Measurements from ENCODE around the gene SCYGR1.

SCYGR1 gene

DNA sequence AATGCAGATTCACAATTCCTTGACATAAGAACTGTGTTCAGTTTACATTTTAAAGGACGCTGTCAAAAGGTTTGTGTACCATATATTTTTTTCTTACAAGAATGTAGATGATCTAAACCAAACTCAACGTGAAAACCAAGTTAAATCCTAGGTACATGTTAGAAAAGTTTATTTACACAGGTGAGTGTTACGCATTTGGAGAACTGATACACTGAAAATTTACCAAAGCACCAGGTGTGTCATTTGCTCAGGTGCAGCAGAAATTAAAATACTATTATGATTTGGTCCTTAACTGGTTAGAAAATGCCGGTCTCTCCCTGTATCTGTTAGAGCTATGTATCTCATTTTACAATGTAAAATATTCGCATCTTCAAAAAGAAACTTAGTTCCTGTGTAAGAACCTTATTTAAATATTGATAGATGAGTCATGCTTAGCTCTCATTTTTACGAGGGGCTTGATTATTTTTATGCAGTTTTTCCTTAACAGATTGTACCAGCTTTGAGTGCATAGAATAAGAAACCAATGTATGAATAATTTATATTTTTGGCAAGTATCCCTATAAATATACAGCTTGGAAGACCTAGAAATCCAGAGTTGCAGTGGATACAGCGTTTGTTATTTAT, 37.6 kb downstream of the SCYGR1 start:
- no peaks in the 10 kb centered on the region for H3F3A ChIP-seq (ENCODE audit: control insufficient read depth, insufficient read depth)
- H3K4me2 ChIP-seq (ENCODE audit: low read length) = no peak overlapping the region
- no peaks in the 10 kb centered on the region for H3K4me1 ChIP-seq (ENCODE audit: control insufficient read depth, low read length)
- peaks cover 26% of the 10 kb centered on the region for H3K36me3 ChIP-seq (ENCODE audit: control insufficient read depth, low read length)
- no peaks in the 10 kb centered on the region for H3K27me3 ChIP-seq (ENCODE audit: control insufficient read depth, low read length)
- no peak for TF ChIP-seq EZH2phosphoT487 (IDR thresholded peaks at IDR 0.05; ENCODE audit: borderline replicate concordance, low read length)
- TF ChIP-seq, protein P1, sequence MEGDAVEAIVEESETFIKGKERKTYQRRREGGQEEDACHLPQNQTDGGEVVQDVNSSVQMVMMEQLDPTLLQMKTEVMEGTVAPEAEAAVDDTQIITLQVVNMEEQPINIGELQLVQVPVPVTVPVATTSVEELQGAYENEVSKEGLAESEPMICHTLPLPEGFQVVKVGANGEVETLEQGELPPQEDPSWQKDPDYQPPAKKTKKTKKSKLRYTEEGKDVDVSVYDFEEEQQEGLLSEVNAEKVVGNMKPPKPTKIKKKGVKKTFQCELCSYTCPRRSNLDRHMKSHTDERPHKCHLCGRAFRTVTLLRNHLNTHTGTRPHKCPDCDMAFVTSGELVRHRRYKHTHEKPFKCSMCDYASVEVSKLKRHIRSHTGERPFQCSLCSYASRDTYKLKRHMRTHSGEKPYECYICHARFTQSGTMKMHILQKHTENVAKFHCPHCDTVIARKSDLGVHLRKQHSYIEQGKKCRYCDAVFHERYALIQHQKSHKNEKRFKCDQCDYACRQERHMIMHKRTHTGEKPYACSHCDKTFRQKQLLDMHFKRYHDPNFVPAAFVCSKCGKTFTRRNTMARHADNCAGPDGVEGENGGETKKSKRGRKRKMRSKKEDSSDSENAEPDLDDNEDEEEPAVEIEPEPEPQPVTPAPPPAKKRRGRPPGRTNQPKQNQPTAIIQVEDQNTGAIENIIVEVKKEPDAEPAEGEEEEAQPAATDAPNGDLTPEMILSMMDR (IDR thresholded peaks at IDR 0.05; ENCODE audit: low read depth, low read length, poor library complexity, severe bottlenecking) = no peak
- no peaks in the 10 kb centered on the region for H4K20me1 ChIP-seq (ENCODE audit: control insufficient read depth, insufficient read depth, low read depth, low read length)
- no peak overlapping the region for H3K27ac ChIP-seq (ENCODE audit: low read depth, low read length)
- no peaks in the 10 kb centered on the region for H3K79me2 ChIP-seq (ENCODE audit: control insufficient read depth, low read length)
- H3K9me2 ChIP-seq (replicated peaks; ENCODE audit: control insufficient read depth, low read length) = no peaks in the 10 kb centered on the region
- no peak overlapping the region for H3K4me3 ChIP-seq (ENCODE audit: low read length)
- H3K9me3 ChIP-seq (ENCODE audit: control insufficient read depth, insufficient read depth, low read length) = no peaks in the 10 kb centered on the region

DNA sequence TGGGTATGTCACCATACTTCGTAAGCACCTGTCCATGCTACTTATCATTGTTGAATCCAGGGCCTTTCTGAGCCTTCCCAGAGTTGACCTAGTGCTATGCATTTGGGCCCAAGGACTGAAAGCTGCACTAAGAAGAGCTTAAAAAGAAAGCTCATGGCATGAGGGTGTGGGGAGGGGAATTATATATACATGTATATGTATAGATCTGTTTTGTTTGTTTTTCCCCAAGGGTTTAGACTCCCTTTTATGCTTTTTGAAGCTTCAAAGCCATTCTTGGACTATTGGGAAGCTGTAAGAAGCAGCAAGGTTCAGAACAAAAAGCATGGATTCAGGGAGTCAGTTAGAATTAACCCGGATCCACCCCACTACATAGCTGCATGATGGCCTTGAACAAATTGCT, 39.4 kb downstream of the SCYGR1 start:
- Histone ChIP-seq H3K36me3 (ENCODE audit: control insufficient read depth, low read length) (peaks cover 32% of the 10 kb centered on the region), H3K27me3 (ENCODE audit: control insufficient read depth, low read length) (no peaks in the 10 kb centered on the region), H3K4me1 (ENCODE audit: control insufficient read depth, low read length) (no peaks in the 10 kb centered on the region), H3K4me3 (ENCODE audit: low read length) (no peak overlapping the region), H3K9me2 (replicated peaks; ENCODE audit: control insufficient read depth, low read length) (no peaks in the 10 kb centered on the region), H3F3A (ENCODE audit: control insufficient read depth, insufficient read depth) (no peaks in the 10 kb centered on the region), H3K79me2 (ENCODE audit: control insufficient read depth, low read length) (no peaks in the 10 kb centered on the region), H3K9me3 (ENCODE audit: control insufficient read depth, insufficient read depth, low read length) (no peaks in the 10 kb centered on the region), H4K20me1 (ENCODE audit: control insufficient read depth, insufficient read depth, low read depth, low read length) (no peaks in the 10 kb centered on the region), H3K27ac (ENCODE audit: low read depth, low read length) (no peak overlapping the region), H3K4me2 (ENCODE audit: low read length) (no peak overlapping the region)
- no peak for TF ChIP-seq EZH2phosphoT487 (IDR thresholded peaks at IDR 0.05; ENCODE audit: borderline replicate concordance, low read length)
- TF ChIP-seq, protein P1 (IDR thresholded peaks at IDR 0.05; ENCODE audit: low read depth, low read length, poor library complexity, severe bottlenecking) = no peak

DNA sequence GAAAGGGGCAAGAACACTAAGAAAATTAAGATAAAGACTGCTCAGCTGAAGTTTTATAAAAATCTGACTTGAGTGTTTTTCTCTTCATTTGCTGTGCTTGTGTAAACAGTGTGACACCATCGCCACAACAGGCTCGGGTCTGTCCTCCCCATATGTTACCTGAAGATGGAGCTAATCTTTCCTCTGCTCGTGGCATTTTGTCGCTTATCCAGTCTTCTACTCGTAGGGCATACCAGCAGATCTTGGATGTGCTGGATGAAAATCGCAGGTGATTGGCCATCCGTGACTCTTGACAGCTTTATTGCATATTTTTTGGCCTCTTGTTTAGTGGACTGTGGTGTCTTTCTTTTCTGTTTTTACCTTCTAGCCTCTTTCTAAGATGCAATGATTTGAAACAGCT, 40.6 kb downstream of the SCYGR1 start:
- no peaks in the 10 kb centered on the region for H3K27me3 ChIP-seq (ENCODE audit: control insufficient read depth, low read length)
- no peak overlapping the region for H3K27ac ChIP-seq (ENCODE audit: low read depth, low read length)
- TF ChIP-seq EZH2phosphoT487 (IDR thresholded peaks at IDR 0.05; ENCODE audit: borderline replicate concordance, low read length) = no peak
- TF ChIP-seq, protein P1 (IDR thresholded peaks at IDR 0.05; ENCODE audit: low read depth, low read length, poor library complexity, severe bottlenecking) = no peak
- no peak overlapping the region for H3K4me3 ChIP-seq (ENCODE audit: low read length)
- no peaks in the 10 kb centered on the region for H3K9me3 ChIP-seq (ENCODE audit: control insufficient read depth, insufficient read depth, low read length)
- no peaks in the 10 kb centered on the region for H3K4me1 ChIP-seq (ENCODE audit: control insufficient read depth, low read length)
- no peaks in the 10 kb centered on the region for H3K9me2 ChIP-seq (replicated peaks; ENCODE audit: control insufficient read depth, low read length)
- H3K36me3 ChIP-seq (ENCODE audit: control insufficient read depth, low read length) = peaks cover 42% of the 10 kb centered on the region
- no peaks in the 10 kb centered on the region for H3K79me2 ChIP-seq (ENCODE audit: control insufficient read depth, low read length)
- no peak overlapping the region for H3K4me2 ChIP-seq (ENCODE audit: low read length)
- no peaks in the 10 kb centered on the region for H4K20me1 ChIP-seq (ENCODE audit: control insufficient read depth, insufficient read depth, low read depth, low read length)
- no peaks in the 10 kb centered on the region for H3F3A ChIP-seq (ENCODE audit: control insufficient read depth, insufficient read depth)

Measured in DOHH2 (cell line).